HUDEP-2 (cell line): ENCODE measurements around the gene HDHD3.
"Not testable (repeated sequence)": the region's sequence is repeated elsewhere in the genome, so short reads cannot be mapped to it uniquely, and the experiment has no call there.

ENCODE experiments used
- DNase-seq, 76 experiments: peaks; one replicate each; lab custom pipeline; 2025; ENCODE audit not compliant: unreplicated experiment in 76 of 76; lab: John Stamatoyannopoulos, UW

HDHD3 gene

DNA sequence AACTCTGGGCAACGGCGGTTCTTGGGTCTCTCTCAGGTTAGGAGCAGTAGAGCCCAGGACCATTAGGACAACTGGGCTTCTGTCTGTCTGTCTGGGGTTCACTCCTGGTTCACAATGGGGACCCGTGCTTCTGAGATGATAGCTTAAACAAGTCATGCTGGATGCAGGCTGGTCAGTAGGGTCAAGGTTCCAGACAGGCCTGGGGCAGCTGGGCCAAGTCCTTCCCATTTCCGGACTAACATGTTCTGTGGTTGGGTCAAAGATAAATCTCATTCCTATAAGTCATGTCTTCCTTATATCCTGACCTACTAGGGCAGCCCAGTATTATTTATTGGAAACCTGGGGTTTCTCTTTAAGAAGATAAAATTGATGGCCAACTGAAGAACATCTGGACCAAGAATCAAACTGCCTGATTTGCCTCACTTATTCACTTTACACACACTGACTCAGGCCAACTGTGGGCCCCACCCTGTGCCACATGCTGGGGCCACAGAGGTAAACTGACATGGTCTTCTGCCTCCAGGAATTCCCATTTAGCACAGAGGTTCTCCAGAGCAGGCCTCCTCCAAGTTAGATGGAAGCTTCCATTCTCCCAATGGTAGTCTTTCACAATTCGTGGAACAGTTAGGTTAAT lies 8.3 kb downstream of the HDHD3 start:
- peak in 51 of 76 experiments; percentile 15 to 80 (median 43) for DNase-seq

DNA sequence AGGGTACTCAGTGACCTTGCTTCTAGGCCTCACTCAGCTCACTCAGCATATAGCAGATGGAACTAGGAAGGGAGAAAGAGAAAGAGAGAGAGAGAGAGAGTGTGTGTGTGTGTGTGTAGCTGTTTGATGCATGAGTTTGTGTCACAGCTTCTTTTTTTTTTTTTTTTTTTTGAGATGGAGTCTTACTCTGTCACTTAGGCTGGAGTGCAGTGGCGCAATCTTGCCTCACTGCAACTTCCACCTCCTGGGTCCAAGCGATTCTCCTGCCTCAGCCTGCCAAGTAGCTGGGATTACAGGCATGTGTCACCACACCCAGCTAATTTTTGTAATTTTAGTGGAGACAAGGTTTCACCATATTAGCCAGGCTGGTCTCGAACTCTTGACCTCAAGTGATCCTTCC lies 11.1 kb downstream of the HDHD3 start:
- not testable (repeated sequence) for DNase-seq

- DNase-seq: peak in 18 of 76 experiments; percentile 4 to 58 (median 26)
Measured at GRCh38 chr9:113364951-113365350, 11.8 kb downstream of the HDHD3 start.

GRCh38 chr9:113363336-113363735 lies 13.4 kb downstream of the HDHD3 start:
- no peak for DNase-seq

DNA sequence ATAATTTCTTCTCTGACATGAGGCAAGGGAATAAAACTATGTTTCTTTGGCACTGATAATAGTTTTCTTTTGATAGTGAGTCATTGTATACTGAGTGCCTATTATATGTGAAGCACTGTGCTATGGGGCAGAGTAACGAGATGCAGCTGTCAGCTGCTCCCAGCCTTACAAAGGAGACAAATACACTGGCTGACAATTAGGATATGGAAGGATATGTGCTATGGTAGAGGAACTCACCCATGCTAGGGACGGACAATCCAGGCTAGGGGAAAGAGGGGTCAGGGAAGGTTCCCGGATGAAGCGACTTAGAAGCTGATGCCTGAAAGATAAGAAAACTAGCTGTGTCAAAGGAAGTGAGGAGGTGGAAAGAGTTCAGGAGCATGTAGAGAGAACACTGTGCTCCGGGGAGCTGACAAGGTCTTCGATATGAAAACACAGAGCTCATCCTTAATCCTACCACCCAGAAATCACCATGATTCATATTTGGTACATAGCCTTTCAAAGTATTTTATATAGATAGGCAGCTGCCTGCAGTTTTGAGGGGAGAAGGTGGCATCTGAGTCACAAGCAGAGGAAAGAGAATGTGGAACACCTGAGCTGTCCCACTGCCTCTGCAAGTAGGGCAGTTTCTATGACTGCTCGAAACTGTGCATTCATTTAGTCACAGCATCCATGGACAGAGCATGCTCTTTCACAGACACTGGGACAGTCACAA lies 15.3 kb downstream of the HDHD3 start:
- DNase-seq: no peak

GRCh38 chr9:113360242-113360842 lies 16.4 kb downstream of the HDHD3 start:
- no peak for DNase-seq

DNA sequence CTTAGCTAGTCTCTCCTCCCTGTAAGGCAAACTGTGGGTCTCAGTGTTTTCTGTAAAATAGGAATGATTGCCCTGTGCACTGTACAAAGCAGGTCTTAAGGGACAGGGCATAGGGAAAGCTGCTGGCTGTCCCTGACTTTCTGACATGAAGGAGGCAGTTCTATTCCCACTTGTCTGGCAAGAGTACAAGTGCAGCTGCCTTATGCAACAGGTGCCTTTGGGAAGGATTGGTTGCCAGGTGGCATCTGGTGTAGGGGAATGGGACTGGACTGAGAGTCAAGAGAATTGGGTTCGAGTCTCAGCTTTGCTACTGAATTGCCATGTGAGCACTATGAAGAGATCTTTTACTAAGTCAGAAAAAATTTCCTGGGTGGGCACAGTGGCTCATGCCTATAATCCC lies 17.4 kb downstream of the HDHD3 start:
- no peak for DNase-seq

GRCh38 chr9:113356686-113357292 lies 20.0 kb downstream of the HDHD3 start:
- no peak for DNase-seq

- DNase-seq: peak in 19 of 76 experiments; percentile 13 to 51 (median 32)
Measured at GRCh38 chr9:113355040-113355596, 21.7 kb downstream of the HDHD3 start.

DNA sequence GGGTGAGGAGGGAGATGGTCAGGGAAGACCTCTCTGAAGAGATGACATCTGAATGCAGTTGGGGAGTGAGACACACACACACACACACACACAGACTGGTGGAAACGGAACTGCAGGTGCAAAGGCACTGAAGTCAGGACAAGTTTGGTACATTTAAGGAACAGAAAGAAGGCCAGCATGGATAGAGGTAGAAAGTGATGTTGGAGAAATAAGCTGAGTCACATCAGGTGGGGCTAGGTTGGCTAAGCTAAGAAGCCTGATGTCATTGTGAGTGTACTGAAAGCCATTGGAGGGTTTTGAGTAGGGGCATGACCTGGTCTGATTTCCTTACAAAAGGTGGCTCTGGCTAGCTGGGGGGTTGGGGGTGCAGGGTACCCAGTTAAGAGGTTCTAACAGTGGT lies 24.4 kb downstream of the HDHD3 start:
- DNase-seq: no peak

GRCh38 chr9:113352006-113352405 lies 24.8 kb downstream of the HDHD3 start:
- DNase-seq: no peak

DNA sequence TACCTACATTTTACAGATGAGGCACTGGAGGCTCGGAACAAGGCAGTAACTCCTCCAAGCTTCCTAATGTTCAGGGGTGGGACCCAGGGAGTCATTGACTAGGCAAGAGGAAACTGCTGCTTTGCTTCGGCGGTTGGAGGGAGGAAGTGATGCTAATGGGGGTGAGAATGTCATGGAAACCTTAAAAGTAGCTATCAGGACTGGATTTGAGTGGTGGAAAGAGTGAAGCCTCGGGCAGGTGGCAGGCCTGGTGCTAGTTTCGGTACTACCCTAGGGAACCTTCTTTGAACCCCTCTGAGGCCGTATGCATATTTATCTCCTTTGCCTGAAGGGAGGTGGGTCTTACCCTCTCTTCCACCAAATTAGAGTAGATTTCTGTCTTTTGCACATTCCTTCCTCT lies 25.8 kb downstream of the HDHD3 start:
- DNase-seq: peak in 1 of 76 experiments; percentile 13

- peak in 18 of 76 experiments; percentile 29 to 74 (median 42) for DNase-seq
Measured at GRCh38 chr9:113350107-113350661, 26.6 kb downstream of the HDHD3 start.

- peak in 51 of 76 experiments; percentile 4 to 74 (median 39) for DNase-seq
Measured at GRCh38 chr9:113349445-113350094, 27.2 kb downstream of the HDHD3 start, which contains the start of gene BSPRY. Gene BSPRY, plus strand, starts transcription at chr9:113349541. Its CDS starts 39 bp downstream, at chr9:113349580.

GRCh38 chr9:113349066-113349444 lies 27.7 kb downstream of the HDHD3 start:
- peak in 1 of 76 experiments; percentile 18 for DNase-seq

DNA sequence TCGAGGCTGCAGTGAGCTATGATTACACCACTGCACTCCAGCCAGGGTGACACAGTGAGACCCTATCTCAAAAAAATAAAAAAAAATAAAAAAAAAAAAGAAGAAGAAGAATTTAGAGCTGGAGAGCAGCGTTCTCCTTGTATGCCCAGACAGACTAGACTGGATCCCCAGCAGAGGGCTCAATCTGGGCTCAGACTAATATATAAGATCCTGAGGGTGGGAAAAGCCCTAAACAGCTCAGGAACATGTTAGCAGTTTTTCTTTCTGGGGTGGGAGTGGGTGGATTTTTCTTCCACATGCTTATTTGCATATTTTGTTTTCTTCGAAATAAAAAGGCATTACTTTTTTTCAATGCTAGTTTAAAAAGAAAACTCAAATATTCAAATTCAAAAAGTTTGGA lies 28.3 kb downstream of the HDHD3 start:
- DNase-seq: no peak

DNA sequence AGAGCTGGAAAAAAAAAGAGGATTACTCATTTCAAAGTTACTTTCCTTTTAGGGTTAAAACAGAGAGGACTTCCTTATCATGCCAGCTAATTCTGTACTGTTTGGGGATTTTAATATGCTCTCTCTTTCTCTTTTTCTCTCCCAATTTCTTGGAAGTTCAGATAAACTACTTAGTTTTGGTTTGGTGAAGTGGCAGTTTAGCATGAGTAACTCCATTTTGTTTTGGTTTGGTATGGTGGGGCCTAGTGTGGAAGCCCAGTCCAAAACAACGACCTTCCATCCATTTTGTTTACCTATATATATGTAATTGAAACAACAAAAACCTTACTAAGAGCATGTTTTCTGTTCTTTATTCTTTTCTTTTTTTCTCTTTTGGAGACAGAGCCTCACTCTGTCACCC lies 31.1 kb downstream of the HDHD3 start:
- no peak for DNase-seq

GRCh38 chr9:113345190-113345589 lies 31.6 kb downstream of the HDHD3 start:
- DNase-seq: peak in 1 of 76 experiments; percentile 12

- DNase-seq: peak; percentile 25 to 94 (median 78)
Measured at GRCh38 chr9:113343732-113344231, 33.0 kb downstream of the HDHD3 start.
